ENCODE data around the gene MXD4.

GRCh38 chr4:2266181-2266580 lies 4.3 kb upstream of the MXD4 start:
- TF ChIP-seq POLR2AphosphoS5 (IDR thresholded peaks at IDR 0.05; ENCODE audit: low read depth, low read length) (no peak), TAF1 (CRISPR knock-in tag; IDR thresholded peaks at IDR 0.05) (no peak), ZNF292 (CRISPR knock-in tag; IDR thresholded peaks at IDR 0.05; ENCODE audit: borderline replicate concordance, low read depth) (no peak), ZNF337 (CRISPR knock-in tag; IDR thresholded peaks at IDR 0.05; ENCODE audit: borderline replicate concordance, low read depth) (no peak), RAD21 (CRISPR knock-in tag; IDR thresholded peaks at IDR 0.05) (no peak), ATF7 (IDR thresholded peaks at IDR 0.05) (no peak), ATF7 (CRISPR knock-in tag; IDR thresholded peaks at IDR 0.05) (no peak), ZNF724P (CRISPR knock-in tag; IDR thresholded peaks at IDR 0.05; ENCODE audit: borderline replicate concordance) (no peak), EP300 (IDR thresholded peaks at IDR 0.05; ENCODE audit: low read depth in 2 of 2, low read length in 2 of 2) (no peak), EP300 (CRISPR knock-in tag; IDR thresholded peaks at IDR 0.05; ENCODE audit: borderline replicate concordance) (no peak), ZNF564 (CRISPR knock-in tag; IDR thresholded peaks at IDR 0.05) (no peak)
- TF ChIP-seq, protein P1, sequence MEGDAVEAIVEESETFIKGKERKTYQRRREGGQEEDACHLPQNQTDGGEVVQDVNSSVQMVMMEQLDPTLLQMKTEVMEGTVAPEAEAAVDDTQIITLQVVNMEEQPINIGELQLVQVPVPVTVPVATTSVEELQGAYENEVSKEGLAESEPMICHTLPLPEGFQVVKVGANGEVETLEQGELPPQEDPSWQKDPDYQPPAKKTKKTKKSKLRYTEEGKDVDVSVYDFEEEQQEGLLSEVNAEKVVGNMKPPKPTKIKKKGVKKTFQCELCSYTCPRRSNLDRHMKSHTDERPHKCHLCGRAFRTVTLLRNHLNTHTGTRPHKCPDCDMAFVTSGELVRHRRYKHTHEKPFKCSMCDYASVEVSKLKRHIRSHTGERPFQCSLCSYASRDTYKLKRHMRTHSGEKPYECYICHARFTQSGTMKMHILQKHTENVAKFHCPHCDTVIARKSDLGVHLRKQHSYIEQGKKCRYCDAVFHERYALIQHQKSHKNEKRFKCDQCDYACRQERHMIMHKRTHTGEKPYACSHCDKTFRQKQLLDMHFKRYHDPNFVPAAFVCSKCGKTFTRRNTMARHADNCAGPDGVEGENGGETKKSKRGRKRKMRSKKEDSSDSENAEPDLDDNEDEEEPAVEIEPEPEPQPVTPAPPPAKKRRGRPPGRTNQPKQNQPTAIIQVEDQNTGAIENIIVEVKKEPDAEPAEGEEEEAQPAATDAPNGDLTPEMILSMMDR (CRISPR knock-in tag; IDR thresholded peaks at IDR 0.05), result no peak
- TF ChIP-seq, protein P2, sequence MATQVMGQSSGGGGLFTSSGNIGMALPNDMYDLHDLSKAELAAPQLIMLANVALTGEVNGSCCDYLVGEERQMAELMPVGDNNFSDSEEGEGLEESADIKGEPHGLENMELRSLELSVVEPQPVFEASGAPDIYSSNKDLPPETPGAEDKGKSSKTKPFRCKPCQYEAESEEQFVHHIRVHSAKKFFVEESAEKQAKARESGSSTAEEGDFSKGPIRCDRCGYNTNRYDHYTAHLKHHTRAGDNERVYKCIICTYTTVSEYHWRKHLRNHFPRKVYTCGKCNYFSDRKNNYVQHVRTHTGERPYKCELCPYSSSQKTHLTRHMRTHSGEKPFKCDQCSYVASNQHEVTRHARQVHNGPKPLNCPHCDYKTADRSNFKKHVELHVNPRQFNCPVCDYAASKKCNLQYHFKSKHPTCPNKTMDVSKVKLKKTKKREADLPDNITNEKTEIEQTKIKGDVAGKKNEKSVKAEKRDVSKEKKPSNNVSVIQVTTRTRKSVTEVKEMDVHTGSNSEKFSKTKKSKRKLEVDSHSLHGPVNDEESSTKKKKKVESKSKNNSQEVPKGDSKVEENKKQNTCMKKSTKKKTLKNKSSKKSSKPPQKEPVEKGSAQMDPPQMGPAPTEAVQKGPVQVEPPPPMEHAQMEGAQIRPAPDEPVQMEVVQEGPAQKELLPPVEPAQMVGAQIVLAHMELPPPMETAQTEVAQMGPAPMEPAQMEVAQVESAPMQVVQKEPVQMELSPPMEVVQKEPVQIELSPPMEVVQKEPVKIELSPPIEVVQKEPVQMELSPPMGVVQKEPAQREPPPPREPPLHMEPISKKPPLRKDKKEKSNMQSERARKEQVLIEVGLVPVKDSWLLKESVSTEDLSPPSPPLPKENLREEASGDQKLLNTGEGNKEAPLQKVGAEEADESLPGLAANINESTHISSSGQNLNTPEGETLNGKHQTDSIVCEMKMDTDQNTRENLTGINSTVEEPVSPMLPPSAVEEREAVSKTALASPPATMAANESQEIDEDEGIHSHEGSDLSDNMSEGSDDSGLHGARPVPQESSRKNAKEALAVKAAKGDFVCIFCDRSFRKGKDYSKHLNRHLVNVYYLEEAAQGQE (IDR thresholded peaks at IDR 0.05; ENCODE audit: borderline replicate concordance in 1 of 2, low read depth in 1 of 2, low read length in 2 of 2), result no peak

All from HepG2 (cell line).